GM12874 (cell line): ENCODE data around the gene SLC6A11.

Experiments
- TF ChIP-seq, protein P1 (sequence below): IDR thresholded peaks from 2 replicates; pipeline ENCODE4 v1.5.1; 2011; ENCODE audit warnings: low read depth, mild to moderate bottlenecking, control low read depth, low read length, moderate library complexity; ENCODE audit not compliant: insufficient read depth

Gene SLC6A11

DNA sequence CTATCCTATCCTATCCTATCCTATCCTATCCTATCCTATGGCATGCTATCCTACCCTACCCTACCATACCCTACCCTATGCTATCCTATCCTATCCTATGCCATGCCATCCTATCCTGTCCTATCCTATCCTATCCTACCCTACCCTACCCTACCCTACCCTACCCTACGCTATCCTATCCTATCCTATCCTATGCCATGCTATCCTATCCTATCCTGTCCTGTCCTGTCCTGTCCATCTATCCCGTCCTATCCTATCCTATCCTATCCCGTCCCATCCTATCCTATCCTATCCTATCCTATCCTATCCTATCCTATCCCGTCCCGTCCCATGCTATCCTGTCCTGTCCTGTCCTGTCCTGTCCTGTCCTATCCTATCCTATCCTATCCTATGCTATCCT is 57.4 kb downstream of the SLC6A11 start:
- TF ChIP-seq, protein P1, sequence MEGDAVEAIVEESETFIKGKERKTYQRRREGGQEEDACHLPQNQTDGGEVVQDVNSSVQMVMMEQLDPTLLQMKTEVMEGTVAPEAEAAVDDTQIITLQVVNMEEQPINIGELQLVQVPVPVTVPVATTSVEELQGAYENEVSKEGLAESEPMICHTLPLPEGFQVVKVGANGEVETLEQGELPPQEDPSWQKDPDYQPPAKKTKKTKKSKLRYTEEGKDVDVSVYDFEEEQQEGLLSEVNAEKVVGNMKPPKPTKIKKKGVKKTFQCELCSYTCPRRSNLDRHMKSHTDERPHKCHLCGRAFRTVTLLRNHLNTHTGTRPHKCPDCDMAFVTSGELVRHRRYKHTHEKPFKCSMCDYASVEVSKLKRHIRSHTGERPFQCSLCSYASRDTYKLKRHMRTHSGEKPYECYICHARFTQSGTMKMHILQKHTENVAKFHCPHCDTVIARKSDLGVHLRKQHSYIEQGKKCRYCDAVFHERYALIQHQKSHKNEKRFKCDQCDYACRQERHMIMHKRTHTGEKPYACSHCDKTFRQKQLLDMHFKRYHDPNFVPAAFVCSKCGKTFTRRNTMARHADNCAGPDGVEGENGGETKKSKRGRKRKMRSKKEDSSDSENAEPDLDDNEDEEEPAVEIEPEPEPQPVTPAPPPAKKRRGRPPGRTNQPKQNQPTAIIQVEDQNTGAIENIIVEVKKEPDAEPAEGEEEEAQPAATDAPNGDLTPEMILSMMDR = no peak

- TF ChIP-seq, protein P1 = no peak
Measured at GRCh38 chr3:10875914-10876313, 59.9 kb downstream of the SLC6A11 start.

DNA sequence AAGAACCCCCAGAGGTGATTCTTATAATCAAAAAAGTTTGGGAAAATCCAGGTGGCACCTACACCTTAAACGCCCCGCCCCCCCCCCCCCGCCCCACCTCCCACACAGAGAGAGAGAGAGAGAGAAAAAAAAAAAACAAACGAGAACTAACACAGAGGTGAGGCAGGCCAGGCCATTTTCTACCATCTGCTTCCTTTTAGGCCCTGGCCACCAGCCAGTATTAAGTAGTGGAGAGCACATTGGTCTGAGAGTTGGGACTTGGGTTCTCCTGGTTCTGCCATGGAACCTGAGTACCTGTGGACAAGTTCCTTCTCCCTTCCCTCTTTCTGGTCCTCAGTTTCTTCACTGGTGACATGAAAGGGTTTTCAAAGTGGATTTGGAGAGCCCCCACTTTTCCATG is 60.6 kb downstream of the SLC6A11 start:
- TF ChIP-seq, protein P1 = no peak

DNA sequence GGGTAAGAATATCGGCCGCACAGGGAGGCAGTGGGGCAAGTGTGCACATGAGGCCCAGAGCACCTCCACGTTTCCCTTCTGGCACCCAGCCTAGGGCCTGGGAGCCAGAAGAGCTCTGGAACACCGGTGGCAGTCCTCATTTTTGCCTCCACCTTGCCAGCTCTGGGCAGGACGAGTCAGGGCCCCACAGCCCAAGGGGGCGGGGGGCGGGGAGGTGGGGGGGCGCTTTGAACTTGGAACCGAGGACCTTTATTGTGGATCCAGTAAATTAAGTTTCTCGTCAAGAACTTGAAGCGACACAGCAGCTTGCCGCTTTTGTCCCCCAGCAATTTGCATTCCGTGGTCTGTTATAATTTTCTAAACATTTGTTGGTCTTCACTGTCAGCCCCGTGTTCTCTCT is 66.8 kb downstream of the SLC6A11 start:
- TF ChIP-seq, protein P1 = no peak

DNA sequence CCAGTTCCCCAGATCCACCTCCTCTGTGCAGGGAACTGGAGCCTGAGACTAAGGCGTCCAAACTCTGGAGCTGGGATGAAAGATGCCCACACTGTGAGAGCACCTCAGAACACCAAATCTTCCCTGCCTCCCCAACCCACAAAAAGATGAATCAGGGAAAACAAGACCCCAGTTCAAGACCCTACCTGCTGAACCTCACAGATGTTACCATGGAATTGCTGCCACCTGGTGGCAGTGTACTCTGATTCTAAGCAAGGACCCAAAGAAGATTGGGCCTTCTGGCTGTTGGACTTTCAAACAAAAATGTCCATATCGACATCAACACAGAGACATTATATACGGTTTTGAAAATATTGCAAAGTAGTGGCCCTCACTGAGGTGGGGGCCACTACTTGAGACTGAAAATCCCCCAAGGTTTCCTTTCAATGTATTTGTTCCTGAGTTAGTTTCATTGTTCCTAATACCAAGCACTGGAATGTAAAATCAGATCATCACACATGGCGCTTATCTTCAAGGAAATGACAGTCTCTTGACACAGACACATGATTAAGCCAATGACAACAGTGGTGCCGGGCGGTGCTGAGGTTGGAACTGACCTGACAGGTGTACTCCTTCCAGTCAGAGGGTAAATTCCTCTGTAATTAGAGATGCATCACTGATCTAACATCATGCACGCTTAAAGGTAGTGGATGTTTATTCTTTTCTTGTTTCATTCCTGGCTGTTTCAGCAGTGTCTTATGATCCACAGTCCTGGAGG is 67.6 kb downstream of the SLC6A11 start:
- TF ChIP-seq, protein P1 = 0 out of 2 replicates have a peak, but pooled peaks have one; percentile 37

- TF ChIP-seq, protein P1 = no peak
Measured at GRCh38 chr3:10887015-10887414, 71.0 kb downstream of the SLC6A11 start.

DNA sequence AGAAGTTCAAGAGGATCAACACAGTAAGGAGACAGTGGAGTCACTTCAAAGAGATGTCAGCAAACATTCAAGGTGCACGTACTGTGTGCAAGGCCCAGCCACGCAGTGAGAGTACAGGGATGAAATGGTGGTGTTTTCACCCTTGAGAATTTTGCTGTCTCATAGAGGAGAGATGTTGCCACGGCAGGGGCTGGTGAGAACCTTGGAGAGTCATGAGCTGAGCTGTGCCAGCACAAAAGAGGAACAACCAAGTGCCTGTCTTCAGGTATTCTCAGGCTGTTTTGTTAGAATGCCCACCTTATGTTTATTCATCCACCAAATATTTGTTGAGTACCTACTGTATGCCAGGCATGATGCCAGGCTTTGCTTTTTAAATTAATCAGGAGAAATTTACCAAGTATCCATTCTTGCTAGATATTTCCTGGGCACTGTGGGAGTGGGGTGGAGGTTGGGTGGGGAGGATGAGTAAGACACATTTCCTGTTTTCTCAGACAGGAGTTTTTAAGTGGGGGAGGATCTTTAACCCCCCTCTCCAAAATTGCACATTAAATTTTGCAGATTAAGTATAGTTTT is 72.6 kb downstream of the SLC6A11 start:
- TF ChIP-seq, protein P1 = no peak
